K562 (cell line): ENCODE results near the gene AP1G1. TPM values are rescaled to one million over a fixed set of nuclear protein-coding genes. Genes with fewer than 3 reads are reported as not detected.

Source experiments
- CTBP1 ChIP-seq: fragments of 450-650 bp; IDR thresholded peaks from 2 replicates; pipeline ENCODE4 v1.6.1; 2016; ENCODE audit warnings: borderline replicate concordance
- MTA3 ChIP-seq: fragments of 450-650 bp; formaldehyde crosslinking; IDR thresholded peaks from 2 replicates; pipeline ENCODE4 v1.6.1; 2017; ENCODE audit warnings: mild to moderate bottlenecking, borderline replicate concordance
- MYBL2 ChIP-seq, 2 experiments: fragments of 450-650 bp in 1 of 2; sonication (generic) in 1 of 2; formaldehyde crosslinking in 1 of 2; IDR thresholded peaks; 2 replicates each; pipeline versions ENCODE4 v1.6.1 to v1.8.1; 2017 to 2022; ENCODE audit warnings: borderline replicate concordance in 1 of 2, inconsistent platforms in 1 of 2, low read depth in 1 of 2, mild to moderate bottlenecking in 1 of 2, missing genetic modification reagents in 1 of 2, moderate library complexity in 1 of 2
- NFIC ChIP-seq: fragments of 450-650 bp; IDR thresholded peaks from 2 replicates; pipeline ENCODE4 v1.6.1; 2017; ENCODE audit warnings: mild to moderate bottlenecking, inconsistent platforms
- TAF1 ChIP-seq: IDR thresholded peaks from 2 replicates; pipeline ENCODE4 v1.6.1; 2011; ENCODE audit warnings: mild to moderate bottlenecking, low read length, moderate library complexity; ENCODE audit not compliant: insufficient read depth, control insufficient read depth, severe bottlenecking; ENCODE audit errors: extremely low read depth
- ZNF134 ChIP-seq: fragments of 250-450 bp; sonication (Bioruptor Pico); conservative IDR thresholded peaks from 2 replicates; pipeline ENCODE4 v1.4.0; 2020
- polyA plus RNA-seq, 8 experiments: library from polyadenylated mRNA; depleted of rRNA in 4 of 8; stranded (reverse) in 5 of 8; unstranded in 3 of 8; fragments of >200 nt; fragmentation: Nextera tagmentation in 2 of 8; fragmentation: Illumina TruSeq in 1 of 8; extraction: Ambion mirVana in 2 of 8; extraction: Trizol in 1 of 8; gene quantifications; 2 replicates each; pipeline versions ENCODE4 v1.2.1 to v1.2.3, GENCODE V29; 2011 to 2014; ENCODE audit warnings: inconsistent platforms in 1 of 8, missing spikeins in 1 of 8
- total RNA-seq, 7 experiments: library from RNA; depleted of rRNA in 6 of 7; stranded (reverse); fragments of >200 nt in 6 of 7; fragmentation: Illumina TruSeq in 2 of 7; extraction: Trizol in 2 of 7; gene quantifications; 2 replicates each; pipeline versions ENCODE4 v1.2.1 to v1.2.3, GENCODE V29; 2011 to 2021; ENCODE audit warnings: low replicate concordance in 1 of 7
- TF ChIP-seq, protein P1 (sequence below): sonication (generic); formaldehyde crosslinking; IDR thresholded peaks from 2 replicates; pipeline ENCODE4 v1.8.0; 2023; ENCODE audit warnings: missing genetic modification reagents, mild to moderate bottlenecking, borderline replicate concordance
- TF ChIP-seq, protein P2 (sequence below): sonication (generic); formaldehyde crosslinking; IDR thresholded peaks from 2 replicates; pipeline ENCODE4 v1.9.0; 2022; ENCODE audit warnings: mild to moderate bottlenecking, missing genetic modification reagents
- TF ChIP-seq, protein P3 (sequence below): sonication (generic); formaldehyde crosslinking; IDR thresholded peaks from 2 replicates; pipeline ENCODE4 v1.8.0; 2023; ENCODE audit warnings: mild to moderate bottlenecking, missing genetic modification reagents
- TF ChIP-seq, protein P4 (sequence below), 2 experiments: fragments of 450-650 bp; IDR thresholded peaks; 2 replicates each; pipeline ENCODE4 v1.6.1; 2016
- TF ChIP-seq, protein P5 (sequence below): fragments of 450-650 bp; IDR thresholded peaks from 2 replicates; pipeline ENCODE4 v1.6.1; 2016; ENCODE audit warnings: borderline replicate concordance

Gene AP1G1
- total and polyA plus RNA-seq, 9 of the 15 experiments (the other 6 are each of a cell fraction or from before 2014, with no cell fraction given): 7.0 to 59.2 (median 42.0) TPM

DNA sequence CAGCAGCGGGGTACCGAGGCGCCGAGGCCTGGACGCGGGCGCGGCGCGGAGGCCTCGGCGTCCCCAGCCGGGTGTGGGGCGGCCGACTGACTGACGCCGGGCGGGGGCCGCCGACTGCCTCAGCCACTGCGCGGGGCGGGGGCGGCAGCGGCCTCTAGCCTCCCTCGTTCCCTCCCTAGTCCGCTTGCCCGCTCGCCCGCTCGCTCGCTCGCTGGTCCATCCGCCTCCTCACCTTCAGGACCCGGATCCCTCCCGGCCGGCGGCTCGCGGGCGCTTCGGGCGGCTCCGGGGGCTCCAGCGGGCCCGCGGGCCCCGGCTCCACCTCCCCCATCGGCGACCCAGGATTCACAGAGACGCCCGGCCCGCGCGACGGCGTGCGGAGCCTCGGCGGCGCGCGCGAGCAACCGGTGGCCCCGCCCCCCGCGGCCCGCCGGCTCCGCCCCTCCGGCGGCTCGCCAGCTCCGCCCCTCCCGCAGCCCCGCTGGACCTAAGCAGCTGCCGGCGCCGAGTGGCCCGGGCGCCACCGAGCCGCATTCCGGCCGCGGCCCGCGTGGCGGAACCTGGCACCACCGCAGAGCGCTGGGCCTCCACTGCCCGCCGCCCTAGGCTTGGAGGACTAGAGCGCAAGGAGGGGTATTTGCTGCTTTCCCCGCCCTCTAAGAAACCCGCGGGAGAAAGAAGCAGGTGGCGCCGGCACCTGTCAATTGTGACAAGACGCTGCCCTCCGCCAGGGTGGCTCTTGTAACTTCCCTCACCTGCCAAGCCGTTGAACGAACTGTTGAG is 84.9 kb downstream of the AP1G1 start (continued):
- TF ChIP-seq, protein P1, sequence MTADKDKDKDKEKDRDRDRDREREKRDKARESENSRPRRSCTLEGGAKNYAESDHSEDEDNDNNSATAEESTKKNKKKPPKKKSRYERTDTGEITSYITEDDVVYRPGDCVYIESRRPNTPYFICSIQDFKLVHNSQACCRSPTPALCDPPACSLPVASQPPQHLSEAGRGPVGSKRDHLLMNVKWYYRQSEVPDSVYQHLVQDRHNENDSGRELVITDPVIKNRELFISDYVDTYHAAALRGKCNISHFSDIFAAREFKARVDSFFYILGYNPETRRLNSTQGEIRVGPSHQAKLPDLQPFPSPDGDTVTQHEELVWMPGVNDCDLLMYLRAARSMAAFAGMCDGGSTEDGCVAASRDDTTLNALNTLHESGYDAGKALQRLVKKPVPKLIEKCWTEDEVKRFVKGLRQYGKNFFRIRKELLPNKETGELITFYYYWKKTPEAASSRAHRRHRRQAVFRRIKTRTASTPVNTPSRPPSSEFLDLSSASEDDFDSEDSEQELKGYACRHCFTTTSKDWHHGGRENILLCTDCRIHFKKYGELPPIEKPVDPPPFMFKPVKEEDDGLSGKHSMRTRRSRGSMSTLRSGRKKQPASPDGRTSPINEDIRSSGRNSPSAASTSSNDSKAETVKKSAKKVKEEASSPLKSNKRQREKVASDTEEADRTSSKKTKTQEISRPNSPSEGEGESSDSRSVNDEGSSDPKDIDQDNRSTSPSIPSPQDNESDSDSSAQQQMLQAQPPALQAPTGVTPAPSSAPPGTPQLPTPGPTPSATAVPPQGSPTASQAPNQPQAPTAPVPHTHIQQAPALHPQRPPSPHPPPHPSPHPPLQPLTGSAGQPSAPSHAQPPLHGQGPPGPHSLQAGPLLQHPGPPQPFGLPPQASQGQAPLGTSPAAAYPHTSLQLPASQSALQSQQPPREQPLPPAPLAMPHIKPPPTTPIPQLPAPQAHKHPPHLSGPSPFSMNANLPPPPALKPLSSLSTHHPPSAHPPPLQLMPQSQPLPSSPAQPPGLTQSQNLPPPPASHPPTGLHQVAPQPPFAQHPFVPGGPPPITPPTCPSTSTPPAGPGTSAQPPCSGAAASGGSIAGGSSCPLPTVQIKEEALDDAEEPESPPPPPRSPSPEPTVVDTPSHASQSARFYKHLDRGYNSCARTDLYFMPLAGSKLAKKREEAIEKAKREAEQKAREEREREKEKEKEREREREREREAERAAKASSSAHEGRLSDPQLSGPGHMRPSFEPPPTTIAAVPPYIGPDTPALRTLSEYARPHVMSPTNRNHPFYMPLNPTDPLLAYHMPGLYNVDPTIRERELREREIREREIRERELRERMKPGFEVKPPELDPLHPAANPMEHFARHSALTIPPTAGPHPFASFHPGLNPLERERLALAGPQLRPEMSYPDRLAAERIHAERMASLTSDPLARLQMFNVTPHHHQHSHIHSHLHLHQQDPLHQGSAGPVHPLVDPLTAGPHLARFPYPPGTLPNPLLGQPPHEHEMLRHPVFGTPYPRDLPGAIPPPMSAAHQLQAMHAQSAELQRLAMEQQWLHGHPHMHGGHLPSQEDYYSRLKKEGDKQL (CRISPR knock-in tag): no peak
- TF ChIP-seq NFIC (peak; percentile 34), TAF1 (peak; percentile 42), MYBL2 (IDR thresholded peaks at IDR 0.05; ENCODE audit: low read depth) (no peak), MYBL2 (CRISPR knock-in tag; IDR thresholded peaks at IDR 0.05; ENCODE audit: borderline replicate concordance) (no peak), ZNF134 (CRISPR knock-in tag) (peak; percentile 87), CTBP1 (peak; percentile 50; the same call in 1 of the 2 replicates), MTA3 (0 out of 2 replicates have a peak, but pooled peaks have one; percentile 18)
- TF ChIP-seq, protein P2, sequence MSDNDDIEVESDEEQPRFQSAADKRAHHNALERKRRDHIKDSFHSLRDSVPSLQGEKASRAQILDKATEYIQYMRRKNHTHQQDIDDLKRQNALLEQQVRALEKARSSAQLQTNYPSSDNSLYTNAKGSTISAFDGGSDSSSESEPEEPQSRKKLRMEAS (CRISPR knock-in tag): peak; percentile 71
- TF ChIP-seq, protein P3, sequence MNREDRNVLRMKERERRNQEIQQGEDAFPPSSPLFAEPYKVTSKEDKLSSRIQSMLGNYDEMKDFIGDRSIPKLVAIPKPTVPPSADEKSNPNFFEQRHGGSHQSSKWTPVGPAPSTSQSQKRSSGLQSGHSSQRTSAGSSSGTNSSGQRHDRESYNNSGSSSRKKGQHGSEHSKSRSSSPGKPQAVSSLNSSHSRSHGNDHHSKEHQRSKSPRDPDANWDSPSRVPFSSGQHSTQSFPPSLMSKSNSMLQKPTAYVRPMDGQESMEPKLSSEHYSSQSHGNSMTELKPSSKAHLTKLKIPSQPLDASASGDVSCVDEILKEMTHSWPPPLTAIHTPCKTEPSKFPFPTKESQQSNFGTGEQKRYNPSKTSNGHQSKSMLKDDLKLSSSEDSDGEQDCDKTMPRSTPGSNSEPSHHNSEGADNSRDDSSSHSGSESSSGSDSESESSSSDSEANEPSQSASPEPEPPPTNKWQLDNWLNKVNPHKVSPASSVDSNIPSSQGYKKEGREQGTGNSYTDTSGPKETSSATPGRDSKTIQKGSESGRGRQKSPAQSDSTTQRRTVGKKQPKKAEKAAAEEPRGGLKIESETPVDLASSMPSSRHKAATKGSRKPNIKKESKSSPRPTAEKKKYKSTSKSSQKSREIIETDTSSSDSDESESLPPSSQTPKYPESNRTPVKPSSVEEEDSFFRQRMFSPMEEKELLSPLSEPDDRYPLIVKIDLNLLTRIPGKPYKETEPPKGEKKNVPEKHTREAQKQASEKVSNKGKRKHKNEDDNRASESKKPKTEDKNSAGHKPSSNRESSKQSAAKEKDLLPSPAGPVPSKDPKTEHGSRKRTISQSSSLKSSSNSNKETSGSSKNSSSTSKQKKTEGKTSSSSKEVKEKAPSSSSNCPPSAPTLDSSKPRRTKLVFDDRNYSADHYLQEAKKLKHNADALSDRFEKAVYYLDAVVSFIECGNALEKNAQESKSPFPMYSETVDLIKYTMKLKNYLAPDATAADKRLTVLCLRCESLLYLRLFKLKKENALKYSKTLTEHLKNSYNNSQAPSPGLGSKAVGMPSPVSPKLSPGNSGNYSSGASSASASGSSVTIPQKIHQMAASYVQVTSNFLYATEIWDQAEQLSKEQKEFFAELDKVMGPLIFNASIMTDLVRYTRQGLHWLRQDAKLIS (CRISPR knock-in tag): 0 out of 2 replicates have a peak, but pooled peaks have one; percentile 54
- TF ChIP-seq, protein P4, sequence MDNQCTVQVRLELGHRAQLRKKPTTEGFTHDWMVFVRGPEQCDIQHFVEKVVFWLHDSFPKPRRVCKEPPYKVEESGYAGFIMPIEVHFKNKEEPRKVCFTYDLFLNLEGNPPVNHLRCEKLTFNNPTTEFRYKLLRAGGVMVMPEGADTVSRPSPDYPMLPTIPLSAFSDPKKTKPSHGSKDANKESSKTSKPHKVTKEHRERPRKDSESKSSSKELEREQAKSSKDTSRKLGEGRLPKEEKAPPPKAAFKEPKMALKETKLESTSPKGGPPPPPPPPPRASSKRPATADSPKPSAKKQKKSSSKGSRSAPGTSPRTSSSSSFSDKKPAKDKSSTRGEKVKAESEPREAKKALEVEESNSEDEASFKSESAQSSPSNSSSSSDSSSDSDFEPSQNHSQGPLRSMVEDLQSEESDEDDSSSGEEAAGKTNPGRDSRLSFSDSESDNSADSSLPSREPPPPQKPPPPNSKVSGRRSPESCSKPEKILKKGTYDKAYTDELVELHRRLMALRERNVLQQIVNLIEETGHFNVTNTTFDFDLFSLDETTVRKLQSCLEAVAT (IDR thresholded peaks at IDR 0.05): no peak
- TF ChIP-seq, protein P5, sequence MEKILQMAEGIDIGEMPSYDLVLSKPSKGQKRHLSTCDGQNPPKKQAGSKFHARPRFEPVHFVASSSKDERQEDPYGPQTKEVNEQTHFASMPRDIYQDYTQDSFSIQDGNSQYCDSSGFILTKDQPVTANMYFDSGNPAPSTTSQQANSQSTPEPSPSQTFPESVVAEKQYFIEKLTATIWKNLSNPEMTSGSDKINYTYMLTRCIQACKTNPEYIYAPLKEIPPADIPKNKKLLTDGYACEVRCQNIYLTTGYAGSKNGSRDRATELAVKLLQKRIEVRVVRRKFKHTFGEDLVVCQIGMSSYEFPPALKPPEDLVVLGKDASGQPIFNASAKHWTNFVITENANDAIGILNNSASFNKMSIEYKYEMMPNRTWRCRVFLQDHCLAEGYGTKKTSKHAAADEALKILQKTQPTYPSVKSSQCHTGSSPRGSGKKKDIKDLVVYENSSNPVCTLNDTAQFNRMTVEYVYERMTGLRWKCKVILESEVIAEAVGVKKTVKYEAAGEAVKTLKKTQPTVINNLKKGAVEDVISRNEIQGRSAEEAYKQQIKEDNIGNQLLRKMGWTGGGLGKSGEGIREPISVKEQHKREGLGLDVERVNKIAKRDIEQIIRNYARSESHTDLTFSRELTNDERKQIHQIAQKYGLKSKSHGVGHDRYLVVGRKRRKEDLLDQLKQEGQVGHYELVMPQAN: peak; percentile 60; the same call in 1 of the 2 replicates
